Liver (tissue), 9 donors: ENCODE data around the gene ADAMTS2. TPM values are rescaled to one million over a fixed set of nuclear protein-coding genes. Genes with fewer than 3 reads are reported as not detected.

Experiments
- DNase-seq: peaks from one replicate; pipeline ENCODE4 v3.0.0-alpha.2; 2017; ENCODE audit warnings: low spot score
- H3K27ac ChIP-seq, 2 donors: one replicate each; pipeline ENCODE4 v1.7.0; 2013; ENCODE audit warnings: inconsistent platforms in 2 of 2, low read length in 2 of 2, control low read depth in 1 of 2, low read depth in 1 of 2, mild to moderate bottlenecking in 1 of 2
- H3K27me3 ChIP-seq, 4 donors: one replicate each; pipeline versions ENCODE4 v1.6.1 to v1.7.0; 2013; ENCODE audit warnings: low read length in 3 of 4, inconsistent platforms in 1 of 4, mild to moderate bottlenecking in 1 of 4, moderate library complexity in 1 of 4; ENCODE audit not compliant: control insufficient read depth in 4 of 4, insufficient read depth in 4 of 4
- H3K36me3 ChIP-seq, 4 donors: one replicate each; pipeline versions ENCODE4 v1.6.1 to v1.7.0; 2013; ENCODE audit warnings: low read length in 3 of 4, mild to moderate bottlenecking in 3 of 4, low read depth in 1 of 4, moderate library complexity in 1 of 4; ENCODE audit not compliant: control insufficient read depth in 4 of 4, insufficient read depth in 3 of 4
- H3K4me1 ChIP-seq, 4 donors: one replicate each; pipeline versions ENCODE4 v1.6.1 to v1.7.0; 2013; ENCODE audit warnings: low read length in 3 of 4, mild to moderate bottlenecking in 3 of 4, moderate library complexity in 1 of 4; ENCODE audit not compliant: control insufficient read depth in 4 of 4, insufficient read depth in 4 of 4
- H3K4me3 ChIP-seq, 3 donors: one replicate each; pipeline versions ENCODE4 v1.6.1 to v1.7.0; 2013; ENCODE audit warnings: low read length in 3 of 3, control low read depth in 1 of 3, low read depth in 1 of 3, mild to moderate bottlenecking in 1 of 3
- H3K9ac ChIP-seq, 2 donors: one replicate each; pipeline ENCODE4 v1.7.0; 2013; ENCODE audit warnings: low read length in 2 of 2, mild to moderate bottlenecking in 2 of 2, moderate library complexity in 2 of 2, control low read depth in 1 of 2, low read depth in 1 of 2
- H3K9me3 ChIP-seq, 4 donors: one replicate each; pipeline versions ENCODE4 v1.6.1 to v1.7.0; 2013; ENCODE audit warnings: low read length in 3 of 4; ENCODE audit not compliant: control insufficient read depth in 4 of 4
- ATF3 ChIP-seq: IDR thresholded peaks from 2 replicates; pipeline ENCODE4 v1.6.1; 2016; ENCODE audit warnings: antibody characterized with exemption
- CTCF ChIP-seq: fragments of 150-350 bp; IDR thresholded peaks from 2 replicates; pipeline ENCODE4 v1.5.1; 2017; ENCODE audit warnings: improper control_type of control experiment, low read depth, low read length; ENCODE audit not compliant: missing input control
- EGR1 ChIP-seq, 2 donors: IDR thresholded peaks; 2 replicates each; pipeline ENCODE4 v1.6.1; 2016 to 2018; ENCODE audit warnings: antibody characterized with exemption in 2 of 2, low read depth in 2 of 2
- FOXA1 ChIP-seq: IDR thresholded peaks from 2 replicates; pipeline ENCODE4 v1.6.1; 2016; ENCODE audit warnings: antibody characterized with exemption
- FOXA2 ChIP-seq: IDR thresholded peaks from 2 replicates; pipeline ENCODE4 v1.6.1; 2016; ENCODE audit warnings: antibody characterized with exemption
- GABPA ChIP-seq, 2 donors: IDR thresholded peaks in 1 of 2; conservative IDR thresholded peaks in 1 of 2; 2 replicates each; pipeline ENCODE4 v1.6.1; 2016; ENCODE audit warnings: antibody characterized with exemption in 2 of 2, mild to moderate bottlenecking in 1 of 2, moderate library complexity in 1 of 2
- HNF4A ChIP-seq, 2 donors: conservative IDR thresholded peaks; 2 replicates each; pipeline ENCODE4 v1.6.1; 2016; ENCODE audit warnings: antibody characterized with exemption in 2 of 2, mild to moderate bottlenecking in 2 of 2
- HNF4G ChIP-seq: IDR thresholded peaks from 2 replicates; pipeline ENCODE4 v1.6.1; 2016; ENCODE audit warnings: antibody characterized with exemption
- JUND ChIP-seq, 2 donors: IDR thresholded peaks; 2 replicates each; pipeline ENCODE4 v1.6.1; 2016; ENCODE audit warnings: antibody characterized with exemption in 2 of 2
- MAX ChIP-seq: IDR thresholded peaks from 2 replicates; pipeline ENCODE4 v1.6.1; 2016; ENCODE audit warnings: antibody characterized with exemption
- NR2F2 ChIP-seq: IDR thresholded peaks from 2 replicates; pipeline ENCODE4 v1.6.1; 2016; ENCODE audit warnings: antibody characterized with exemption
- REST ChIP-seq: IDR thresholded peaks from 2 replicates; pipeline ENCODE4 v1.6.1; 2016; ENCODE audit warnings: antibody characterized with exemption, mild to moderate bottlenecking
- RXRA ChIP-seq, 2 donors: IDR thresholded peaks; 2 replicates each; pipeline ENCODE4 v1.6.1; 2017 to 2018; ENCODE audit warnings: antibody characterized with exemption in 2 of 2, mild to moderate bottlenecking in 1 of 2
- SP1 ChIP-seq: IDR thresholded peaks from 2 replicates; pipeline ENCODE4 v1.6.1; 2018; ENCODE audit warnings: antibody characterized with exemption, mild to moderate bottlenecking
- TAF1 ChIP-seq: conservative IDR thresholded peaks from 2 replicates; pipeline ENCODE4 v1.6.1; 2016; ENCODE audit warnings: antibody characterized with exemption, mild to moderate bottlenecking
- YY1 ChIP-seq: IDR thresholded peaks from 2 replicates; pipeline ENCODE4 v1.6.1; 2016; ENCODE audit warnings: antibody characterized with exemption, mild to moderate bottlenecking
- ZBTB33 ChIP-seq: IDR thresholded peaks from 2 replicates; pipeline ENCODE4 v1.6.1; 2016; ENCODE audit warnings: antibody characterized with exemption
- whole genome bisulfite sequencing: extraction: QIAGEN DNeasy Blood & Tissue Kit; methylation state at CpG from one replicate; pipeline ENCODE4 v1.1.7; 2013; 5-methylcytosine and 5-hydroxymethylcytosine counted together
- polyA plus RNA-seq, 2 donors: library from polyadenylated mRNA; stranded (reverse) in 1 of 2; unstranded in 1 of 2; fragments of 200-250 nt in 1 of 2; fragments of >200 nt in 1 of 2; fragmentation: Nextera tagmentation in 1 of 2; extraction: Ambion mirVana in 1 of 2; gene quantifications; one replicate each; pipeline versions ENCODE4 v1.2.1 to v1.2.3, GENCODE V29; 2013 to 2015
- total RNA-seq, 2 donors: library from RNA; depleted of rRNA; stranded (reverse); fragments of >200 nt; gene quantifications; one replicate each; pipeline ENCODE4 v1.2.3, GENCODE V29; 2014
- donor health status: healthy.
- donor health status: healthy.
- donor health status: healthy.
- donor health status: healthy.
- donor health status: healthy.

The ADAMTS2 gene
- total and polyA plus RNA-seq, 4 donors, result 2.7 to 24.3 (median 12.0) TPM

- H3K9ac ChIP-seq, result no peak overlapping the region
- TF ChIP-seq YY1 (no peak), FOXA2 (no peak), JUND (IDR thresholded peaks at IDR 0.05) (no peak), MAX (no peak), ZBTB33 (no peak), REST (no peak), SP1 (no peak), FOXA1 (no peak), GABPA (IDR thresholded peaks at IDR 0.05 in 1 of 2, conservative IDR thresholded peaks at IDR 0.05 in 1 of 2) (no peak), HNF4A (conservative IDR thresholded peaks at IDR 0.05) (no peak), HNF4G (no peak), TAF1 (no peak), ATF3 (no peak), RXRA (IDR thresholded peaks at IDR 0.05) (no peak), NR2F2 (no peak), CTCF (no peak), EGR1 (IDR thresholded peaks at IDR 0.05; ENCODE audit: low read depth in 2 of 2) (no peak)
- no peak overlapping the region for H3K4me3 ChIP-seq
- no peak overlapping the region for H3K27ac ChIP-seq
- H3K27me3 ChIP-seq, result no peaks in the 10 kb centered on the region
- peaks cover 2 to 9% (median 5%) of the 10 kb centered on the region in 4 donors for H3K4me1 ChIP-seq
- H3K9me3 ChIP-seq, result no peaks in the 10 kb centered on the region
- no peak for DNase-seq
- WGBS, result 90% methylated on average over 12 of the region's 12 CpGs
- peaks cover 0 to 1% (median 0%) of the 10 kb centered on the region in 4 donors for H3K36me3 ChIP-seq
These were observed 173.9 kb downstream of the ADAMTS2 start for GRCh38 chr5:179171251-179171815.
